NCI-H345 treated with DMSO at 0.1 percent for 48 hours (cell line): ENCODE data around the gene POLD4.
"Not testable (repeated sequence)": the region's sequence is repeated elsewhere in the genome, so short reads cannot be mapped to it uniquely, and the experiment has no call there.

Source experiments
- DNase-seq: peaks from one replicate; lab custom pipeline; 2025; ENCODE audit not compliant: unreplicated experiment; lab: John Stamatoyannopoulos, UW

The POLD4 gene

DNA sequence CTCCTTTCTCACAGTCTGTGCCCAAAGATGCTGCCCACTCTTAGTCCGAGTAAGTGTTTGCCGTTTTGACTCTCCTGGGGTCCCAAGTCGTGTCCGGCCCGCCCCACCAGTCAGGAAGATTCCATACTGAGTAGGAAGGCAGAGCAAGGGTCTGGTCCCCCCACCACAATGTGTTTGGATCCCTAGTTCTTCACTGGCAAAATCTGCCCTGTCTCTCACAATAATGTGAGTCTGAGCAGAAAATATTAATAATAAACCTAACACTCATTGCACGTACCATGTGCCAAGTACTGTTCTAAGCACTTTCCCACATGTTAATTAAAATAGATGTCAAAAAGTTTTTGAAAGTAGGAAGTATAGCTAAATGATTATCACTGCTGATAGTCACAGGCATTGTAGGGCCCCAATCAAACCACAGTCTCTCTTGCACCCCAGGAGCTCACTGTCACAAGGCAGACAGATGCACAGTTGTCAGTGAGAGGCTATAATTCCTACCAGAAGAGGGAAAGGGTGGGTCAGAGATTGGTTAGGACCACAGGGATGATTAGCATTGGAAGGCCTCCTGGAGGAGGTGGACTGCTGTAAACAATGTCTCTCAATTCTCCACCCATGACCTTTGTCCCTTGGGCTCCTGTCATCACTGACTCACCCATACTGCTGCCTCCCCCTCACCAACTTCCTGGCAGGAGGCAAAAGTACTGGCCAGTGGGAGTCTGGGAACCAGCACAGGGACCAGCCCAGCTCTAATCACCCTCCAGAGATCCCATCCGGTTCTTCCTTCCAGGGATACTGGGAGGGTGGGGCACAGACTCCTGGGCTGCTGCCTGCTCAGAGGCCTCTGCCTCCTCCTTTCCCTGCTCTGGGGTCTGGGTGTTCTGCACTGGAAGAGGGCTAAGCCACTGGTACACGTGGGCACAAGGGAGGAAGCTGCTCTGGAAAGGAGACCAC lies 1.0 kb upstream of the POLD4 start:
- no peak for DNase-seq

DNA sequence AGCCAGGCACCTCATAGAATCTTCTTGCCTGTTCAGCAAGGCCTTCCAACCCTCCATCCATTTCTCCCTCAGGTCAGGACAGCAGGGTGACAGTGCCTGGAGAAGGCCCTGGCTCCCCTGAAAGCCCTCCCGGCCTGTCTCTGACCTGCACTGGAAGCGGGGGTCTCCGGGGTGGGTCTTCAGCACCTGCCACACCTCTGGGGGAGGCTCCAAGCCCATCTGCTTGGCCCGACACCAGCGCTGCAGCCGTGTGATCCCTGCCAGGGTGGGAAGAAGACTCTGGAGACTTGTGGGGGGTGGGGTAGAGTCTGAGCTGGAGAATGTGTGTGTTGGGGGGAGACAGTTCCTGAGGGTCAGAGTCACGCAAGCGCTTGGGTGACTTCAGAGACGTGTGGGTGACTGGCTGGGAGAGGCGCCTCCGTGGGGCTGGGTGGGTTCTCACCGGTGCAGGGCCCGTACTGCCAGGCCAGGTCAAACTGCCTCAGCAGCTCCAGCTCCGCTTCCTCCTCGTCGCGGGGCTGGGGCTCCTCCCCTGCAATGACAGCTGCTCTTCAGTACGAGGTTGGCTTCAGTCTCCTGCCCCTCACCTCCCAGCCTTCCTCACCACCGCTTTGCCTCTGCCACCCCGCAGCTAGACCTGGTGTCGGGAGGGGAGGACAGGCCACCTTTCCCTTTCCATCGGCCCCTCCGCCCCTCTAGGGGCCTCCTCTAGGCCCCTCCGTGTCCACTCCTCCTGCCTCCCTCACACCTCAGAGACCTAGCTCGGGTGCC lies 615 bp downstream of the POLD4 start:
- DNase-seq: peak; percentile 32

DNA sequence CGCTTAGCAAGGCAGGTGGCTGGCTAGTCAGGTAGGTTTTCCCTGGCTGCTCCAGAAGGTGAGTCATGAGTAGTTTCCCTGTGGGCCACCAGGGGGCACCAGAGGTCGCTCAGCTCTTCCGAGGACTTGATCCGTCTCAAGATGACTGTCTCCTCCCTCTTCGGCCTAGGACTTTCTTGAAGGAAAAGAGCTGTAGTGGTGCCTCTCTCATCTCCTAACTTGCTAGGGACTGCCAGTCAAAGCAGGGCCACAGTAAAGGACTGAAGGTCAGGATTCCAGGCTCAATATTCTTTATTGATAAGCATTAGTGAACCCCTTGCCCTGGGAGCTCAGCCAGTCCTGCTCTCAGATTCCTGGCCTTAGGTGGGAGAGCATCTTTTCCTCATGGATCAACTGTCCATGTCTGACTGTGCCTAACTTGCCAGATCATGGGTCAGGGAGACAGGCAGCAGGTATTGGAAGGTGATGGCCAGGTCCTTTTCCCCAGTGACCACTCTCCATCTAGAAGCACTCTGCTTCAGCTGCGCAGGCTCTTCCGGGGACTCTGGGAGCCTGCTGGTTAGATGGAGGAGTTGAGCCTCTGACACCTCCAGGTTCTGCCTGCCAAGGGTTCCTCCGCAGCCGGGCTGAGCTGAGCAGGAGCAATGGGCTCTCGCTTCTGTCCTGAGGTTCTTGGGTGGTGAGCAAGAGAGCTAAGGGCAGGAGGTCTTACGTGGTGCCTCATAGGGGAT lies 1.9 kb downstream of the POLD4 start:
- DNase-seq: peak; percentile 55

DNA sequence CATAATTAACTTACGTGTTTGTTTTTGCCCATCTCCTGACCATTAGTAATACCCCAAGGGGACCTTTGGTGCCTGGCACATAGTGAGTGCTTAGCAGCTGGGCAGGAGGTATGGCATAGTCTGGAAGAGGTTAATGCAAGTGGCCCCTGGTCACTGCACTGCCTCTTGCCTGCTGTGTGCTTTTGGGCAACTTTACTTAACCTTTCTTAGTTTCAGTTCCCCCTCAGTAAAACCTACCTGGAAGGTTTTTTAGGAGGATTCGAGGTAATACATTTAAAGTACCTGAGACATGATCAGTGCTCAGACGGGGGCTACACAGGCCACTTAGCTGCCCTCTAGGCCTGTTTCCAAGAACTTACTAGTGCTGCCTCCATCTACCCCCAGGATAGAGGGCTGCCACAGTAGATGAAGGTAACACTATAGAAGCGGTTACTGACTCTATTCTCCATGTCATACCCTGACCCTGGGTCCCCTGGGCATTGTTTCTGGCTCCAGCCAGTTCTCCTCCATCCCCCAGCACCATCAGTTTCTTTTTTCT lies 3.3 kb downstream of the POLD4 start:
- DNase-seq: no peak

DNA sequence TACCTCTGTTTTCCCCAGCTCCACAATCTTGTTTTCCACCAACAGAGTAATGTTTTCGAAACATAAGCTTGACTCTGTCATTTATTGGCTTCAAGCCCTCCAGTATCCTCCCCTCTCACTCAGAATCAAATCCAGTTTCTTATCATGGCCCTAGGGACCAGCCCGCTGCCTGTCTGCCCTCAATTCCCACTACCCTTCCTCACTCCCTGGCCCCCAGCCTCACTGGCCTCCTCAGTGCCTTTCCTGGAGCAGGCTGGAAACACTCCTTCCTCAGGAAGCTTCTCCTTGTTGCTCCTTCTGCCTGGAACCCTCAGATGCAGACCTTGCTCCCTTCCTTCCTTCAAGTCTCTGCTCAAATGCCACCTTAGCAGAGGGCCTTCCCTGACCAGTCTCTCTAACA lies 3.9 kb downstream of the POLD4 start:
- no peak for DNase-seq

DNA sequence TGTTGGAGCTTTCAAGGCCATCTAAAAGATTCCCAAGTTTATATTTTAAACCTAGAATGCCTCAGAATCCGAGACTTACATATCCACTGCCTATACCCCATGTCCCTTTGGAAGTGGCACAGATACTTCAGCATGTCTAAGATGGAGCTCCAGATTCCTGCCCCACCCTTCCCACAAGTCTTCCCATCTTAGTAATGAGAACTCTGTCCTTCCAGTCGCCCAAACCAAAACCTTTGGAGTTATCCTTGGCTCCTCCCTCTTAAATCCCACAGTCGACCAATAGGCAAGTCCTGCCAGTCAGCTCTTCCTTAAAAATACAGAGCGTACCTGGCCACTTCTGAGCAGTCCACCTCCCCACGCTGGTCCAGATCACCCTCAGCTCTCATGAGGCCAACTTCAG lies 4.3 kb downstream of the POLD4 start:
- DNase-seq: no peak

DNA sequence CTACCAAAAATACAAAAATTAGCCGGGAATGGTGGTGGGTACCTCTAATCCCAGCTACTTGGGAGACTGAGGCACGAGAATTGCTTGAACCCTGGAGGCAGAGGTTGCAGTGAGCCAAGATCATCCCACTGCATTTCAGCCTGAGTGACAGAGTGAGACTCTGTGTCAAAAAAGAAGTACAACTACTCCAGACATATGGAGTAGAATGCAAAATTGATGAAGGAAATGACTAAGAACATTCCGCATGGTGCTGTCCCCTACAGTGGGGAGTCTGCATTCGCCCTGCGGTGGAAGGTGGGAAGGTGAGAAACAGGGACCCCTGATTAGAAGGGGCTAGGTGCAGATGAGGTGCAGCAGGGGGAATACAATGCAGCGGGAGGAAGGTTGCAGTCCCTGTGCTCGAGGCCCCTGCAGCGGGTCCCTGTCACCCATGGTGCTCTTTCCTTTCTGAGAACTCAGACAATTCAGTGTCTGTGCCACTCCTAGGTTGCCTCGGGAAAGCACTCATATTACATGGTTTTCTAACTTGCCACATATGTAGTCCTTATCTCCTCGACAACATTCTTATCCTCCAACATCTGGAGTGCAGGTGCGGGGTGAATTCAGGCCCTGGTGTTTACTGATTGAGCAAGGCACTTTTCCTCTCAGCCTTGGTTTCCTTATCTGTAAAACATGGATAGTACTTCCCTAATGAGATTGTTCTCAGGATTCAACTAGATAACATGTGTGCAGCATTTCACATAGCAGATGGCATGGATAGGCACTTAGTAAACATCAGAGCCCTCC lies 5.2 kb downstream of the POLD4 start:
- no peak for DNase-seq

DNA sequence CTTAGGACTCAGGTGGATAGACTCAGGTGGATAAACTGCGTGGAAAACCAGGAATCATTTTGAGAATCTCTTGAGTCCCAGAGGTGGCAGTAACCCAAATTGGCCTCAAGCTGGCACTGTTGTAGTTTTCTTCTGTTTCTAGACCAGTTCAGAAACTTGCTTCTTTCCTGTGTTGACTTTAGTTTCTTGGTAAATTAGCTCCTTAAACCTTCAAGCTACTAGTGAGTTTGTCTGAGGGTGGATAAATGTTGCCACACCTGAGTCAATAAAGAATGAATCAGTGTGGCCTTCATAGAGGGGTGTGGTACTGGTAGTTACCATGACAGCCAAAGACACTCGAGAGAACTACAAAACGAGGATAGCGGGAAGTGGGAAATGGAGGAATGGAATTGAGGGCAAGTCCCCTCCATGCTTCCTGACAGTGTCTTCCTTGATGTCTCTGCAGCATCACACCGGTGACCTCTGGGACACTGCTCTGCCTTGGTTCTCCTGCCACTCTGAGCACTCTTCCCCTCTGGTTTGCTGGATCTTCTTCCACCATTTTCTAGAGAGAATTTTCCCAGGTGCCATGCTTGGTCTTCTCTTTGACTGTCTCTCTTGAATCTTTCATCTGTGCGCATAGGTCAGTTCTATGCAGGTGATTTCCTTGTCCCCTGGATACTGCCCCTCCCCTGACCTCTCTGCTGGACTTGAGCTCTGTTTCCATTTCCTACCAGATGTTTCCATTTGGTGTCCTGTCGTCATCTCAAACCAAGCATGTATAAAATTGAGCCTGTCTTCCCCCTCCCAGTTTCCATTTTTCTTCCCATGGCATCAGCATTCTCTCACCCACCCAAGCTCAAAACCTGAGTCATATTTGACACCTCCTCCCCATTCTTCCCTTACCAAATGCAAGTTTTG lies 7.2 kb downstream of the POLD4 start:
- DNase-seq: no peak

DNA sequence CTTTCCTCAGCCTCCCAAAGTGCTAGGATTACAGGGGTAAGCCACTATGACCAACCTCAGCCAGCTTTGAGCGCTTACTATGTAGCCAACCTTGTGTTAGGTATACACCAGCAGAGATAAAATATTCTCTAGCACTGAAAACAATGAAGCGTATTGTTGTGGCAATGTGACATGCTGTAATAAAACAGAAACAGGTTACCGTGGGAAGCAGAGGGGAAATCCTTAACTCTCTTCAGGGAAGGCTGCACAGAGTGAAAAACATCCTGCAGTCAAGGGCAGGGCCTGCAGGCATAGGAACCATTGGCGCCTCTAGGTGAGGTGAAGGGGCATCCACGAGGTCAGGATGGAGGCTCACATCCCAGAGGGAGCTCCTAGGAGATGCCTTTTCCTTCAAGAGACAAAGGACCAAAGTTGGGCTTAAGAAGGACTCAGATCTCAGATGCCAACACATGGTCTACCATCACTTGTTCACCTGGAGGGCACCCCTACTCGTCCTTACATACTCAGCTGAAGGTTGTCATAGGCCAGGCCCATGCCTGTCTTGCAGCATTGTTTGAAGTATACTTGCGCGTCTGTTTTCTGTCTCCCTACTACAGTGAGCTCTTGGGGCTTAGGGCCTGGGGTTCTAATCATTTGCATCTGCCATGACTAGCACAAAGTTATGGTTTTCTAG lies 8.0 kb downstream of the POLD4 start:
- no peak for DNase-seq

DNA sequence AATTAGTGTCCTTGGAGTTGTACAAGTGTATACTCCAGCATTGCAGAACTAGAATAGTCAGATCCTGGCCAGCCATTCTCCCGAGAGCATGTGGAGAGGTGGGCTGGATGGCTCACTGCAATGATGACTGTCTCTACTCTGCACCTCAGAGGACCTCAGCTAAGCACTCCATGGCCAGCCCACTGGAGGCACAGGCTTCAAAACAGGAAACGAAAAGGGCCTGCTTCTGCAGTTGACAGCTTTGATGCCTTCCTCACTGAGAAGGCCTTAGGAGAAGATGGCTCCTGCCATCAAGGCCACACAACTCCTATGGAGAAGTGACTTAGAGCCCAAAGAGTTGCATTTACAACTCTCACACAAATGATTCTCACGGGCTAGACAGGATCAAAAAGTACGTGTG lies 9.1 kb downstream of the POLD4 start:
- DNase-seq: no peak

DNA sequence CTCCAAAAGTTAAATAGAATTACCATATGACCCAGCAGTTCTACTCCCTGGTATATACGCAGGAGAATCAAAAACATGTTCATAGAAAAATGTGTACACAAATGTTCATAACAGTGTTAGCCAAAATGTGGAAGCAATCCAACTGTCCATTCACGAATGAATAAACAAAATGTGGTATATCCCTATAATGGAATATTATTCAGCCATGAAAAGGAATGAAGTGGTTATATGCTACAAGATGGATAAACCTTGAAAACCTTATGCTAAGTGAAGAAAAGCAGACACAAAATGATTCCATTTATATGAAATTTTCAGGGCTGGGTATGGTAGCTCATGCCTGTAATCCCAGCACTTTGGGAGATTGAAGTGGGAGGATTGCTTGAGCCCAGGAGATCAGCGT lies 16.1 kb downstream of the POLD4 start:
- DNase-seq: no peak

DNA sequence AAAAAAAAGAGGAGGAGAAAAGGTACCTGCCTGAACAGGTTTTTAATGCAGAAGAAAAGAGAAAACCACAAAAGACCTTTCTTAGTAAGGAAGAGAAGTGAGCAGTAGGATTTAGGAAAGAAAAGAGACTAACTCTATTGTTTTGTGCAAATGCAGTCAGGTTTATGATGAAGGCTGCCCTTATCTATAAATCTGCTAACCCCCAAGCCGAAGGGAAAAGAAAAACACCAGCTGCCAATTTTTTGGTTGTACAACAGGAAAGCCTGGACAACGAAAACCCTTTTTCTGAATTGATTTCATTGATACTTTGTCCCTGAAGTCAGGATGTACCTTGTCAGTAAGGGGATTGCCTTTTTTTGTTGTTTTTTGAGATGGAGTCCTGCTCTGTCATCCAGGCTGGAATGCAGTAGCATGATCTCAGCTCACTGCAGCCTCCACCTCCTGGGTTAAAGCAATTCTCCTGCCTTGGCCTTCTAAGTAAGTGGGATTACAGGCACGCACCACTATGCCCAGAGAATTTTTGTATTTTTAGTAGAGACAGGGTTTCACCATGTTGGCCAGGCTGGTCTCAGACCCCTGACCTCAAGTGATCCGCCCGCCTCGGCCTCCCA lies 21.2 kb downstream of the POLD4 start:
- DNase-seq: no peak

DNA sequence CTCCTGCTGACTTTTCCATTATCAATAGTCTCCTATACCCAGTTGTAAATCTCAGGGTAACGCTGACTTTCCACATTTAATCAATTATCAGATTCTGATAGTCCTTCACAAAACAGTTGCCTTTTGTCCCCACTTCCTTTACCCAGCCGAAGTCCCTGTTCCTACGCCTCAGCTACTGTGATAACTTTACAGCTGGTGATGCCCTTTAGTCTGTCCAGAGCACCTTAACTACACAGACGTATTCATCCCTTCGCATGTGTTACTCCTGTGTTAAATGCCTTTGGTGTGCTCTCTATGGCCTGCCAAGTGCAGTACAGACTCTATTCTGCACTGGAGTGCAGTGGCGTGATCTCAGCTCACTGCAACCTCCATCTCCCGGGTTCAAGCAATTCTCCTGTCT lies 29.8 kb downstream of the POLD4 start:
- no peak for DNase-seq

DNA sequence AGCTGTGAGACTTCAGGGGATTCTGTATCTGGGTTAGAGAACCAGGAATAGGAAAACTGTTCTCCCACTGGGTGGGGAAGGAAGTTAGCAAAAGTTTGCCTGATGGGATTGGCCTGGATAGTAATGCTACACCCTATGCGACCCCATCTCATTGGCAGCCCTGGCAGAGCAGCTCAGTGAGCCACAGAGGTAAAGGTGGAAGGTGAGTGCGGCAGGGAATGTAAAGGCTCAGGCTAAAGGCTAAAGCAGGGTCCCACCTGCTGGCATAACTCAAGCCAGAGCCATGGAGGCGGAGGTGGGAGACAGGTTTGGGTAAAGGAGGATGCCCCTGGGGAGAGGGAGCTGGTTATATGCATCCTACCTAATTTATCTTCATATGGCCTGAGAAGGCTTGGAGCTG lies 31.3 kb downstream of the POLD4 start:
- no peak for DNase-seq

DNA sequence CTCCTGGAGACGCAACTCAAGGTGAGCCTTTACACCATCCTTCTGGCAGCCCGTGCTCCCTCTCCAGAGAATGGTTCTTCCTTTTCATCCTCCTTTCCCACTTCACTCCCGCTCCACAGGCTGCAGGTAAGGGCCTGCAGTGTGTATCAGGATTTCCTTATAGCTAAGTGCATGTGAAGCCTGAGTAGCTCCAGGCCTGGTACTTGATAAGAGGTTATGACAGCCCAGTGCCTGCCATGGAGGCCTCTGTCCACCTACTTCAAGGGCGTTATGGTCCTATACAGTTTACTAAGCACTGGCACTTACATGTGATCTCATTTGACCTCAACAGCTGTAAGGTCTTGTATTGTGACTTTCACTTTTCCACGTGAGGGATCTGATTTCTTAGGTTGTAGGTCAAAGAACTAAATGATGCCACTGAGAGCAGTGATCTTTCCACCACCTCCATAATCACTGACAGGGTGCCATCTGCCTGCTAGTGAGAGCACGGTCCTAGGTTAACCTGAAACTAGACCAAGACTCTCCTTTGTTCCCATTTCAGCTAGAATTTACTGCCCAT lies 32.0 kb downstream of the POLD4 start:
- no peak for DNase-seq

DNA sequence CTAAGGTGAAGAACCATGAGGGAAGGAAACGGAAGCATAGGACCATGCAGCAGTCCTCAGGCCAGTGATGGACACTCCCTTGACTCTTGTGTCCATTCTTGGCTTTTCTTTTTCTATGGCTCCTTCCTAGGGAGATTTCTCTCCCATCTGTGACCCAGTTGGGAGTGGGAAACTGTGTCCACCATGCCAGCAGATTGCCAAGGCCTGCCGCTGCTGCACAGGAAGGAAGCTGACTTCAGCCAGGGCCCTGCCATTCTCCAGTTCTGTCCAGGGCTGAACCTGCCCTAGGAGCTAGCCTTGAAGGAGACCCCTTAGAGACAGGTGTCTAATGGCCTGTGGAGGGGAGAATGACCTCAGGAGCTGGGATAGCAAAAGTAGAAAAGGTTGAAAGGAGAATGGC lies 32.7 kb downstream of the POLD4 start:
- no peak for DNase-seq

DNA sequence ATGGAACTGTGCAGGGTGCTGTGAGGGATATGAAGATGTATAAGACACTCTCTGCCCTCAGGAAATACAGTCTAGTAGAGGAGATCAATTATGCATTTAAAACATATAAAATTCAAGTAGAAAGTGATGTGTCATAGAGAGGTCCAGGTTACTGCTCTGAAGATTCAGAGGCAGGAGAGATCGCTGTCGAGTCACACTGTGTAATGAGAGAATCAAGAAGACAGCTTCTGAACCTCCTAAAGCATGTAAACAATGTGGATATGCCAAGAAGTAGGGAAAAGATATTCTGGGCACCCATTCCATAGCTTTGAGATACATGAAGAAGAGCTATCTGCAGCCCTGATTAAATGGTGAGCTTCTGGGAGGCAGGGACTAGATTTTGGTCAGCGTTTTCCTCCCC lies 33.3 kb downstream of the POLD4 start:
- no peak for DNase-seq

DNA sequence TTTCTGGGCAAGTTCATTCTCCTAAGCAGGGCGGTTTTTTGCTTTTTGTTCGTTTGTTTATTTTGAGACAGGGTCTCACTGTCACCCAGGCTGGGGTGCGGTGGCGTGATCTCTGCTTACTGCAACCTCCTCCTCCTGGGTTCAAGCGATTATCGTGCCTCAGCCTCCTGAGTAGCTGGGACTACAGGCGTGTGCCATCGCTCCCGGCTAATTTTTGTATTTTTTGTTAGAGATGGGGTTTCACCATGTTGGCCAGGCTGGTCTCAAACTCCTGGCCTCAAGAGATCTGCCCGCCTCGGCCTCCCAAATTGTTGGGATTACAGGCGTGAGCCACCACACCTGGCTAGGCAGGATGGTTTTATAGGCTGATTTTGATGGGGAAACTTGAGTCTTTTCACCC lies 34.5 kb downstream of the POLD4 start:
- not testable (repeated sequence) for DNase-seq
